ENCODE results near the gene ATP5ME. TPM values are rescaled to one million over a fixed set of nuclear protein-coding genes. Genes with fewer than 3 reads are reported as not detected.
A peak's percentile ranks its signal among the peaks of the same experiment; 100 is the strongest.
"Not testable (repeated sequence)": the region's sequence is repeated elsewhere in the genome, so short reads cannot be mapped to it uniquely, and the experiment has no call there.

ATP5ME gene
- total RNA-seq, 1 donor from 2014 or later: 278 TPM

DNA sequence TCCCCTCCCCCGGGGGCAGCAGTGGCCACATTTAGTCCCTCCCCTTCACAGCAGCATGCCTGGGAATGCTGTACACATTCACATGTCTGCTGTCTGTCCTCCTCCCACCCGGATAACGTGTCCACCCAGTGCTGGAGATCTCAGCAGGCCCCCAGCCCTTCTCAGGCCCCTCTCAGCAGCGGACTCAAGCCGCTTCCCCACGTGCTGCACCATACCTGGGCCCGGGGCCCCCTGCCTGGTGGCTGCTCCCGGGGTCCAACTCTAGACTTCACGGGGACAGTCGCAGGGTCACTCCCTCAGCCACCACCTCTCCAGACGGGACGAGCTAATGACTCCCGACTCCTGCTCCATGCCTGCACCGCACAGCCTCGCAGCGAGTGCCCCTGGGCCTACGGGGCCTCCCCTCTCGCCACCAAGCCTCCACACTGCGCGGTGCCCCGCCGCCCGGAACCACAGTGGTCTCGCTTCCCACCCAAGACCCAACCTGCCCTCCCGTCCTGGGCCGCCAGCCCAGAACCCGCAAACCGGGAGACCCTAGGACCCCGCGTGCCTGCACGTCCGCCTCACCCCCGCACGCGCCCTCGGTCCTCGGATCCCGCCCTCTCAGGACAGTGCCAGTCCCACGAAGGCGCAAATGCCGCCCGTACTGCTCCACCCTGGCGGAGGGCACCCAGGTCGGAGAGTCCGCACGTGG is 30.3 kb upstream of the ATP5ME start:
- TF ChIP-seq, protein P1, sequence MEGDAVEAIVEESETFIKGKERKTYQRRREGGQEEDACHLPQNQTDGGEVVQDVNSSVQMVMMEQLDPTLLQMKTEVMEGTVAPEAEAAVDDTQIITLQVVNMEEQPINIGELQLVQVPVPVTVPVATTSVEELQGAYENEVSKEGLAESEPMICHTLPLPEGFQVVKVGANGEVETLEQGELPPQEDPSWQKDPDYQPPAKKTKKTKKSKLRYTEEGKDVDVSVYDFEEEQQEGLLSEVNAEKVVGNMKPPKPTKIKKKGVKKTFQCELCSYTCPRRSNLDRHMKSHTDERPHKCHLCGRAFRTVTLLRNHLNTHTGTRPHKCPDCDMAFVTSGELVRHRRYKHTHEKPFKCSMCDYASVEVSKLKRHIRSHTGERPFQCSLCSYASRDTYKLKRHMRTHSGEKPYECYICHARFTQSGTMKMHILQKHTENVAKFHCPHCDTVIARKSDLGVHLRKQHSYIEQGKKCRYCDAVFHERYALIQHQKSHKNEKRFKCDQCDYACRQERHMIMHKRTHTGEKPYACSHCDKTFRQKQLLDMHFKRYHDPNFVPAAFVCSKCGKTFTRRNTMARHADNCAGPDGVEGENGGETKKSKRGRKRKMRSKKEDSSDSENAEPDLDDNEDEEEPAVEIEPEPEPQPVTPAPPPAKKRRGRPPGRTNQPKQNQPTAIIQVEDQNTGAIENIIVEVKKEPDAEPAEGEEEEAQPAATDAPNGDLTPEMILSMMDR (conservative IDR thresholded peaks at IDR 0.05): no peak
- H3K9me3 Mint-ChIP-seq: no peaks in the 10 kb centered on the region
- no peak overlapping the region for H3K4me3 Mint-ChIP-seq
- H3K27me3 Mint-ChIP-seq (ENCODE audit: low read depth): no peaks in the 10 kb centered on the region
- no peak for DNase-seq (ENCODE audit: low read depth, low spot score)
- peaks cover 9% of the 10 kb centered on the region for H3K4me1 Mint-ChIP-seq
- peaks cover 6% of the 10 kb centered on the region for H3K36me3 Mint-ChIP-seq (ENCODE audit: low read depth)
- H3K27ac Mint-ChIP-seq (ENCODE audit: unreplicated experiment): no peak overlapping the region

DNA sequence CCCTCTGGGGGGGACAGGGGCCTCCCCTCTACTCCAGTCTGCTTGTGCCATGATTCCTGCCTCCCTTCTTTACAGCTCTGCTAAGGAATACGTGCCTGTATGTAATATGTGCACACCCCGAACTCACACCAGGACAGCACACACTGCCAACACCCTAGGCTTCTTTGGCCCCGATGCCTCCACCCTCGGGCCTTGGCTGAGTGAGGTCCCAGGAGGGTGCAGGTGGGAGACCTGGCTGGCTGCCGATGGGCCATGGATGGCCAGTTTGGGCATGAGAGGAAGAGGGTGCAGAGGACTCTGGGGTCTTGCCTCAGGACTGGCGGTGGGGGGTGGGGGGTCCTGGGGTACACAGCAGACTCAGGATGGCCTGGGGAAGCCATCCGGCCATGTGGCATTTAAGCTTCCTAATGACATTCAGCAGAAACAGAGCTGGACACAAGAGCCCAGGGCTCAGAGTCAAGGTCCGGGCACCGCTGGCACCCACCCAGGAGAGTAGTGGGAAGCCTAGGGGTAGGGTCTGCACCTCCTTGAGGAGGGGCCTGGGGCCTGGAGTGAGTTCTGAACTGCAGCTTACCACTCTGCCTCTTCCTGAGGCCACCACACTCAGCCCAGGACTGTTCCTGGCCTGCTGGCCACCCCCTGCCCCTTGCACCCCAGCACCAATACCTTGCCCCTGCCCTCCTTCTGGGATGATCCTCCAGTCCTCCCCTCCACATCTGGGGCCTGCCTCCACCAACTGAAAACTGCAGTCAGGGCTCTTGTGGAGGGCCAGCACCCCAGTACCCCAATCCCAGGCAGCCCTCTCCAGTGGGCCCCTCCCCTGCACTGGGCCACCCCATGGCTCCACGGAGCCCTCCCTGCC is 29.5 kb upstream of the ATP5ME start:
- H3K9me3 Mint-ChIP-seq: no peaks in the 10 kb centered on the region
- peaks cover under 1% of the 10 kb centered on the region for H3K36me3 Mint-ChIP-seq (ENCODE audit: low read depth)
- no peak for DNase-seq (ENCODE audit: low read depth, low spot score)
- no peak overlapping the region for H3K4me3 Mint-ChIP-seq
- TF ChIP-seq, protein P1 (conservative IDR thresholded peaks at IDR 0.05): no peak
- peaks cover 1% of the 10 kb centered on the region for H3K4me1 Mint-ChIP-seq
- no peak overlapping the region for H3K27ac Mint-ChIP-seq (ENCODE audit: unreplicated experiment)
- no peaks in the 10 kb centered on the region for H3K27me3 Mint-ChIP-seq (ENCODE audit: low read depth)

DNA sequence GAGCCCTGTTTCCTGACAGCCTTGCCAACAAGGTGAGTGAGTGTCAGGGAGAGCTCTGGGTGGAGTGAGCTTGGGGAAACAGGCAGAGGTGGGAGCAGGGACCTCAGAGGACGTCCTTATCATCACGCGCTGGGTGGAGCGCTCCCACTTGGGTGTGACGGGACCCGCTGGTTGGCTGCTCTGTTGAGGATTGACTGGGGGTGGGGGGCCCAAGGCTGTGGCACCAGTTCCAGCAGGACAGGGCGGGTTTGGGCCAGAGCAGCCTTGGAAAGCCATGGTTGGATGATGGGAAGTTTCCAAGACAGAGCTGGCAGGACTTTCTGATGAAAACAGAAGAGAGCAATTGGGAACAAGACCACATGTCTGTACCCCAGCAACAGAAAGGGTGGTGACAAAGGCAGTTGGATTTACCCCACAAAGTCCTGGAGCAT is 28.6 kb upstream of the ATP5ME start:
- DNase-seq (ENCODE audit: low read depth, low spot score): no peak
- H3K4me3 Mint-ChIP-seq: peak overlapping the region; percentile 47
- H3K27me3 Mint-ChIP-seq (ENCODE audit: low read depth): no peaks in the 10 kb centered on the region
- no peak overlapping the region for H3K27ac Mint-ChIP-seq (ENCODE audit: unreplicated experiment)
- H3K4me1 Mint-ChIP-seq: no peaks in the 10 kb centered on the region
- TF ChIP-seq, protein P1 (conservative IDR thresholded peaks at IDR 0.05): no peak
- no peaks in the 10 kb centered on the region for H3K9me3 Mint-ChIP-seq
- no peaks in the 10 kb centered on the region for H3K36me3 Mint-ChIP-seq (ENCODE audit: low read depth)

DNA sequence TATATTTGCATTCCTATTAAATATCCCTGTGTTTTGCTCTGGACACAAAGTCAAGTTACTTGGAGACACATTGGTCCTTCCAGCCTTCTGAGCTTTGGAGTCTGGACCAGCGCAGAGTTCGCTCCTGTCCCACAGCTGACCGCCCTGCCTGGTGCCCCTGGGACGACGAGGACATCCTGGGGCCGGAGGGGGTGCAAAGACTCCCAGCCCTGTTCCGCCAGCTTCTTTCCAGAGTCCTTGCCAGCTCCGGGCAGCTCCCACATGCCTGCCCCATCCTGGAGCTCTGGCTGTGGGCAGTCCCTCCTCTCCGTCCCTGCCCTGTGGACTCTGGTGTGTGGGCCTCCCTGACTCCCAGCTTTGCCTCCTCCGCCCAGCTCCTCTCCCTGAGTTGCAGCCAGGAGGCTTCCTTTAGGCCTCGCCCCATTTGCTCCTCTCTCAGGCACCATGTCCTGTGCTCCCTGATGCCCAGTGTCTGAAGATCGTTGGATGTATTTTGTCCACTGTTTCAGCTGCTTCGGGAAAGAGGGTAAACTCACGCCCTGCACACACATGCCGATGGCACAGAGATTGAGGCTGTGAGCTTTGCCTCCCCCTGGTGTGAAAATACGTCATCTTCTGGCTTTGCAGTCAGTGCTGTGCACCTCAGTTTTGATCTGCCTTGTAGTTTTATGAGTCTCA is 26.6 kb upstream of the ATP5ME start:
- Mint-ChIP-seq H3K9me3 (no peaks in the 10 kb centered on the region), H3K36me3 (ENCODE audit: low read depth) (no peaks in the 10 kb centered on the region), H3K4me3 (no peak overlapping the region), H3K27me3 (ENCODE audit: low read depth) (no peaks in the 10 kb centered on the region), H3K4me1 (no peaks in the 10 kb centered on the region), H3K27ac (ENCODE audit: unreplicated experiment) (peak overlapping the region; percentile 48)
- DNase-seq (ENCODE audit: low read depth, low spot score): no peak
- TF ChIP-seq, protein P1 (conservative IDR thresholded peaks at IDR 0.05): no peak

DNA sequence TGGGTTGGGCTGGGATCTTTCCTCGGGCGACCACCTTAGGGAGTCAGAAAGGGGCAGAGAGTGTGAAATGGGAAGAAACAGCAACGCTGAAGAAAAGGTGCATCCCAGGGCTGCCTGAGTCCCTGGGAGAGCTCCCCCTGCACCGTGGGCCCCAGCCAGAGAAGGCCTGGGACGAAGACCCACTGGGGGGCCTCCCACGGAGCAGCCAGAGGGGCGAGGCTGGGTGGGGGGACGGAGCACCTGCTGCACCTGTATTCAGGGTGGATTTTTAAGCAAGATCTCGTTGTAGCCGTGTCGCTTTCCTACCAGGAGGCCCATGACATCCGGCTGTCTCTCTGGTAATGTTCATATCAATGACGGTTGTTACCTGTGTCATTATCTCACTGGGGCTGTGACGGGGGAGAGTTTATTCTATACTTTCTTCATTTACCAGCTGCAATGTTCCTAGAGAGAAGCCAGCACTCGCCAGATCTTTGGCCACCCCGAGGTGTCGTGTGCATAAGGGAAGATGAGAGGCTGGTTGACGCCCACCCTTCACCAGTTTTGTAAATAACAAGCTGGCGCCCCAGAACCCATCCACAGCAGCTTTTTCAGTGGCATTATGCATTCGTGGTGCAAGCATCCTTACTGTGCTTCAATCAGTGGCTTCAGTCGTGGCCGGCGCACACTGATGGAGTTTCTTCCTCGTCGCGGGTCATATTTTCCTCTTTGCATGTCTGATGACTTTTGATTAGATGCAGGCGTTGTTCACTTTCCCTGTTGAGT is 25.9 kb upstream of the ATP5ME start:
- no peak for DNase-seq (ENCODE audit: low read depth, low spot score)
- TF ChIP-seq, protein P1 (conservative IDR thresholded peaks at IDR 0.05): no peak
- H3K36me3 Mint-ChIP-seq (ENCODE audit: low read depth): no peaks in the 10 kb centered on the region
- no peaks in the 10 kb centered on the region for H3K4me1 Mint-ChIP-seq
- H3K4me3 Mint-ChIP-seq: no peak overlapping the region
- H3K27ac Mint-ChIP-seq (ENCODE audit: unreplicated experiment): no peak overlapping the region
- H3K9me3 Mint-ChIP-seq: no peaks in the 10 kb centered on the region
- H3K27me3 Mint-ChIP-seq (ENCODE audit: low read depth): no peaks in the 10 kb centered on the region

DNA sequence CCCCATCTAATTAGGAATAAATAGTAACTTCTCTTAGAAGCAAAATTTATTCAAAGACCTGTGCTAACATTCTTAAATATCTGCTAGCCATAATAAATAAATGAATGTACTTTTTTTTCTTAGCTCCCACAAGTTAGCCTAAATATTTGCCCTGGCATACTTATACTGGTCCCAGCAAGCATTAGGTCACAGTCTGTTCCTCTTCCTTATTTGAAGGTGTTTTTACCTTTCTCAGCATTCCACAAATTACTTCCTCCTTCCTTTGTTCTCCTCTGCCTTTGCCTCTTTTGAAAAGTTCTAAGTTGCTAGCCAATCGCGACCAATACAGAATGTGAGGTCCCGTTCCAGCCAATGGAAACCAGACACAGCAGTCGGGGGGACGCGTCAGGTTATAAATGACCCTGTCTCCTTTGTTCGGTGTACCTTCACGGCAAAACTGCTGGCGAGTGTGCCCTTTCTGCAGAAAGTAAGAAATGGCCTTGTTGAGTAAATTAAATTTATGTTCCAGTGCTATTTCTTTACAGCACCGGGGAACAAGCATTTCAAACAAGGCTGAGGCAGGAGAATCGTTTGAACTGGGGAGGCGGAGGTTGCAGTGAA is 20.4 kb upstream of the ATP5ME start:
- H3K4me1 Mint-ChIP-seq; H3K27me3 Mint-ChIP-seq (ENCODE audit: low read depth); H3K4me3 Mint-ChIP-seq; DNase-seq (ENCODE audit: low read depth, low spot score); H3K36me3 Mint-ChIP-seq (ENCODE audit: low read depth); H3K9me3 Mint-ChIP-seq; H3K27ac Mint-ChIP-seq (ENCODE audit: unreplicated experiment): not testable (repeated sequence)
